Measurements from ENCODE around the gene AHCTF1.
"Not testable (repeated sequence)": the region's sequence is repeated elsewhere in the genome, so short reads cannot be mapped to it uniquely, and the experiment has no call there.

The AHCTF1 gene

GRCh38 chr1:246860401-246860800 is 71.3 kb downstream of the AHCTF1 start:
- DNase-seq (ENCODE audit: low read depth, low spot score), result no peak
- H3K4me3 ChIP-seq (ENCODE audit: low read length), result no peak overlapping the region

- no peak overlapping the region for H3K4me3 ChIP-seq (ENCODE audit: low read length)
- no peak for DNase-seq (ENCODE audit: low read depth, low spot score)
These were observed 75.4 kb downstream of the AHCTF1 start for GRCh38 chr1:246856371-246856770.

GRCh38 chr1:246850640-246851039 is 81.1 kb downstream of the AHCTF1 start:
- not testable (repeated sequence) for H3K4me3 ChIP-seq (ENCODE audit: low read length); DNase-seq (ENCODE audit: low read depth, low spot score)

GRCh38 chr1:246843876-246844275 is 87.9 kb downstream of the AHCTF1 start:
- DNase-seq (ENCODE audit: low read depth, low spot score), result no peak
- no peak overlapping the region for H3K4me3 ChIP-seq (ENCODE audit: low read length)

GRCh38 chr1:246840761-246841160 is 91.0 kb downstream of the AHCTF1 start:
- H3K4me3 ChIP-seq (ENCODE audit: low read length); DNase-seq (ENCODE audit: low read depth, low spot score): not testable (repeated sequence)

GRCh38 chr1:246838118-246838456 is 93.7 kb downstream of the AHCTF1 start:
- no peak overlapping the region for H3K4me3 ChIP-seq (ENCODE audit: low read length)
- no peak for DNase-seq (ENCODE audit: low read depth, low spot score)

GRCh38 chr1:246837418-246838117 is 94.2 kb downstream of the AHCTF1 start:
- no peak overlapping the region for H3K4me3 ChIP-seq (ENCODE audit: low read length)

GRCh38 chr1:246836209-246836966 is 95.4 kb downstream of the AHCTF1 start:
- H3K4me3 ChIP-seq (ENCODE audit: low read length), result no peak overlapping the region
- DNase-seq (ENCODE audit: low read depth, low spot score), result no peak

More at GRCh38 chr1:246837418-246838117, 94.2 kb downstream of the AHCTF1 start:
- no peak for DNase-seq (ENCODE audit: low read depth, low spot score)

- no peak for DNase-seq (ENCODE audit: low read depth, low spot score)
- no peak overlapping the region for H3K4me3 ChIP-seq (ENCODE audit: low read length)
These were observed 100.2 kb downstream of the AHCTF1 start for GRCh38 chr1:246831543-246831942.

GRCh38 chr1:246828818-246829217 is 102.9 kb downstream of the AHCTF1 start:
- H3K4me3 ChIP-seq (ENCODE audit: low read length), result no peak overlapping the region
- DNase-seq (ENCODE audit: low read depth, low spot score), result no peak

- no peak for DNase-seq (ENCODE audit: low read depth, low spot score)
- H3K4me3 ChIP-seq (ENCODE audit: low read length), result no peak overlapping the region
These were observed 104.4 kb downstream of the AHCTF1 start for GRCh38 chr1:246827396-246827795.

- H3K4me3 ChIP-seq (ENCODE audit: low read length), result no peak overlapping the region
- no peak for DNase-seq (ENCODE audit: low read depth, low spot score)
These were observed 106.1 kb downstream of the AHCTF1 start for GRCh38 chr1:246825557-246826175.

GRCh38 chr1:246824541-246824940 is 107.2 kb downstream of the AHCTF1 start:
- DNase-seq (ENCODE audit: low read depth, low spot score), result no peak
- H3K4me3 ChIP-seq (ENCODE audit: low read length), result no peak overlapping the region

- not testable (repeated sequence) for H3K4me3 ChIP-seq (ENCODE audit: low read length); DNase-seq (ENCODE audit: low read depth, low spot score)
These were observed 109.6 kb downstream of the AHCTF1 start for GRCh38 chr1:246822154-246822553.

- H3K4me3 ChIP-seq (ENCODE audit: low read length), result no peak overlapping the region
- no peak for DNase-seq (ENCODE audit: low read depth, low spot score)
These were observed 111.1 kb downstream of the AHCTF1 start for GRCh38 chr1:246820666-246821065.

- DNase-seq (ENCODE audit: low read depth, low spot score), result peak; percentile 67
- H3K4me3 ChIP-seq (ENCODE audit: low read length), result not testable (repeated sequence)
These were observed 114.0 kb downstream of the AHCTF1 start for GRCh38 chr1:246817778-246818177.

GRCh38 chr1:246815693-246816270 is 116.0 kb downstream of the AHCTF1 start:
- H3K4me3 ChIP-seq (ENCODE audit: low read length), result no peak overlapping the region
- DNase-seq (ENCODE audit: low read depth, low spot score), result no peak

GRCh38 chr1:246814890-246815289 is 116.9 kb downstream of the AHCTF1 start:
- no peak for DNase-seq (ENCODE audit: low read depth, low spot score)
- H3K4me3 ChIP-seq (ENCODE audit: low read length), result no peak overlapping the region

- H3K4me3 ChIP-seq (ENCODE audit: low read length); DNase-seq (ENCODE audit: low read depth, low spot score): not testable (repeated sequence)
These were observed 118.4 kb downstream of the AHCTF1 start for GRCh38 chr1:246813325-246813724.

GRCh38 chr1:246811985-246812384 is 119.8 kb downstream of the AHCTF1 start:
- H3K4me3 ChIP-seq (ENCODE audit: low read length), result no peak overlapping the region
- DNase-seq (ENCODE audit: low read depth, low spot score), result no peak

All from Jurkat, Clone E6-1 (cell line).